GM12878 (cell line): ENCODE results near the gene TAPBPL. TPM values are rescaled to one million over a fixed set of nuclear protein-coding genes. Genes with fewer than 3 reads are reported as not detected.

Experiments
- BMI1 ChIP-seq: fragments of 450-650 bp; IDR thresholded peaks from 2 replicates; pipeline ENCODE4 v1.6.1; 2016; ENCODE audit warnings: mild to moderate bottlenecking, moderate library complexity, borderline replicate concordance
- CTCF ChIP-seq, 3 experiments: IDR thresholded peaks in 2 of 3; conservative IDR thresholded peaks in 1 of 3; 2 replicates each; pipeline ENCODE4 v1.5.1; 2011; ENCODE audit warnings: low read depth in 3 of 3, low read length in 3 of 3, mild to moderate bottlenecking in 3 of 3, control low read depth in 2 of 3, moderate library complexity in 2 of 3, inconsistent platforms in 1 of 3, mixed read lengths in 1 of 3; ENCODE audit not compliant: control insufficient read depth in 2 of 3, insufficient read depth in 1 of 3; ENCODE audit errors: extremely low read depth in 1 of 3
- EP300 ChIP-seq, 2 experiments: fragments of 150-350 bp in 1 of 2; IDR thresholded peaks; 2 replicates each; pipeline ENCODE4 v1.6.1; 2011 to 2012; ENCODE audit warnings: low read depth in 2 of 2, low read length in 2 of 2, borderline replicate concordance in 1 of 2, improper control_type of control experiment in 1 of 2, inconsistent platforms in 1 of 2; ENCODE audit not compliant: control insufficient read depth in 1 of 2
- GATAD2B ChIP-seq: fragments of 450-650 bp; conservative IDR thresholded peaks from 2 replicates; pipeline ENCODE4 v1.6.1; 2017; ENCODE audit warnings: low read depth, mild to moderate bottlenecking, moderate library complexity
- HCFC1 ChIP-seq: fragments of 150-350 bp; IDR thresholded peaks from 2 replicates; pipeline ENCODE4 v1.6.1; 2014; ENCODE audit warnings: low read length
- IKZF2 ChIP-seq, 2 experiments: fragments of 450-650 bp; IDR thresholded peaks; 2 replicates each; pipeline ENCODE4 v1.6.1; 2017; ENCODE audit warnings: mild to moderate bottlenecking in 2 of 2, moderate library complexity in 2 of 2
- IRF4 ChIP-seq: IDR thresholded peaks from 2 replicates; pipeline ENCODE4 v1.6.1; 2011; ENCODE audit warnings: low read depth, low read length
- MTA3 ChIP-seq: IDR thresholded peaks from 2 replicates; pipeline ENCODE4 v1.6.1; 2012; ENCODE audit warnings: low read length, inconsistent platforms, borderline replicate concordance
- PML ChIP-seq: IDR thresholded peaks from 2 replicates; pipeline ENCODE4 v1.6.1; 2012; ENCODE audit warnings: low read length, inconsistent platforms
- RAD21 ChIP-seq: IDR thresholded peaks from 2 replicates; pipeline ENCODE4 v1.6.1; 2011; ENCODE audit warnings: mild to moderate bottlenecking, low read depth, low read length, moderate library complexity; ENCODE audit not compliant: insufficient read depth
- SIX5 ChIP-seq: IDR thresholded peaks from 2 replicates; pipeline ENCODE4 v1.6.1; 2011; ENCODE audit warnings: mild to moderate bottlenecking, low read depth, low read length, moderate library complexity; ENCODE audit not compliant: severe bottlenecking
- SMAD1 ChIP-seq: fragments of 450-650 bp; IDR thresholded peaks from 2 replicates; pipeline ENCODE4 v1.6.1; 2018; ENCODE audit warnings: mild to moderate bottlenecking, low read depth; ENCODE audit not compliant: partially characterized antibody
- SMARCA5 ChIP-seq: fragments of 450-650 bp; IDR thresholded peaks from 2 replicates; pipeline ENCODE4 v1.6.1; 2017; ENCODE audit warnings: mild to moderate bottlenecking
- SPI1 ChIP-seq: IDR thresholded peaks from 2 replicates; pipeline ENCODE4 v1.6.1; 2011; ENCODE audit warnings: low read depth, mild to moderate bottlenecking, low read length, moderate library complexity, borderline replicate concordance; ENCODE audit not compliant: insufficient read depth
- STAT3 ChIP-seq: IDR thresholded peaks from 2 replicates; pipeline ENCODE4 v1.6.1; 2011; ENCODE audit warnings: low read depth, low read length, improper control_type of control experiment
- TCF12 ChIP-seq: IDR thresholded peaks from 2 replicates; pipeline ENCODE4 v1.6.1; 2011; ENCODE audit warnings: low read depth, mild to moderate bottlenecking, low read length
- ZBED1 ChIP-seq: IDR thresholded peaks from 2 replicates; pipeline ENCODE4 v1.6.1; 2016; ENCODE audit warnings: borderline replicate concordance
- ZBTB33 ChIP-seq: fragments of 450-650 bp; IDR thresholded peaks from 2 replicates; pipeline ENCODE4 v1.6.1; 2017; ENCODE audit warnings: mild to moderate bottlenecking
- ZSCAN29 ChIP-seq: fragments of 450-650 bp; IDR thresholded peaks from 2 replicates; pipeline ENCODE4 v1.6.1; 2017; ENCODE audit warnings: mild to moderate bottlenecking, moderate library complexity
- polyA plus RNA-seq, 11 experiments: library from polyadenylated mRNA; depleted of rRNA in 4 of 11; unstranded in 6 of 11; stranded (reverse) in 5 of 11; fragments of >200 nt; fragmentation: Nextera tagmentation in 4 of 11; fragmentation: Illumina TruSeq in 1 of 11; extraction: Ambion mirVana in 4 of 11; extraction: Trizol in 1 of 11; gene quantifications; 1 replicate in 1 of 11; 2 replicates in 10 of 11; pipeline versions ENCODE4 v1.2.1 to v1.2.3, GENCODE V29; 2011 to 2016; ENCODE audit warnings: inconsistent platforms in 2 of 11, missing spikeins in 2 of 11, low read depth in 1 of 11
- total RNA-seq, 4 experiments: library from RNA; depleted of rRNA in 3 of 4; stranded (reverse); fragments of >200 nt in 3 of 4; fragmentation: Illumina TruSeq in 1 of 4; extraction: Trizol in 1 of 4; gene quantifications; 2 replicates each; pipeline versions ENCODE4 v1.2.1 to v1.2.3, GENCODE V29; 2013 to 2021
- TF ChIP-seq, protein P1 (sequence below): fragments of 450-650 bp; IDR thresholded peaks from 2 replicates; pipeline ENCODE4 v1.6.1; 2018; ENCODE audit warnings: mild to moderate bottlenecking, low read depth, moderate library complexity; ENCODE audit not compliant: partially characterized antibody
- TF ChIP-seq, protein P2 (sequence below): fragments of 150-350 bp; IDR thresholded peaks from 2 replicates; pipeline ENCODE4 v1.6.1; 2014; ENCODE audit warnings: mild to moderate bottlenecking, low read depth, low read length
- TF ChIP-seq, protein P3 (sequence below): fragments of 450-650 bp; IDR thresholded peaks from 2 replicates; pipeline ENCODE4 v1.6.1; 2014; ENCODE audit warnings: mild to moderate bottlenecking

Gene TAPBPL
- total and polyA plus RNA-seq, 10 of the 15 experiments (the other 5 are each of a cell fraction or from before 2014, with no cell fraction given), result 12.4 to 45.0 (median 29.9) TPM

- TF ChIP-seq, protein P1, sequence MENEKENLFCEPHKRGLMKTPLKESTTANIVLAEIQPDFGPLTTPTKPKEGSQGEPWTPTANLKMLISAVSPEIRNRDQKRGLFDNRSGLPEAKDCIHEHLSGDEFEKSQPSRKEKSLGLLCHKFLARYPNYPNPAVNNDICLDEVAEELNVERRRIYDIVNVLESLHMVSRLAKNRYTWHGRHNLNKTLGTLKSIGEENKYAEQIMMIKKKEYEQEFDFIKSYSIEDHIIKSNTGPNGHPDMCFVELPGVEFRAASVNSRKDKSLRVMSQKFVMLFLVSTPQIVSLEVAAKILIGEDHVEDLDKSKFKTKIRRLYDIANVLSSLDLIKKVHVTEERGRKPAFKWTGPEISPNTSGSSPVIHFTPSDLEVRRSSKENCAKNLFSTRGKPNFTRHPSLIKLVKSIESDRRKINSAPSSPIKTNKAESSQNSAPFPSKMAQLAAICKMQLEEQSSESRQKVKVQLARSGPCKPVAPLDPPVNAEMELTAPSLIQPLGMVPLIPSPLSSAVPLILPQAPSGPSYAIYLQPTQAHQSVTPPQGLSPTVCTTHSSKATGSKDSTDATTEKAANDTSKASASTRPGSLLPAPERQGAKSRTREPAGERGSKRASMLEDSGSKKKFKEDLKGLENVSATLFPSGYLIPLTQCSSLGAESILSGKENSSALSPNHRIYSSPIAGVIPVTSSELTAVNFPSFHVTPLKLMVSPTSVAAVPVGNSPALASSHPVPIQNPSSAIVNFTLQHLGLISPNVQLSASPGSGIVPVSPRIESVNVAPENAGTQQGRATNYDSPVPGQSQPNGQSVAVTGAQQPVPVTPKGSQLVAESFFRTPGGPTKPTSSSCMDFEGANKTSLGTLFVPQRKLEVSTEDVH, result no peak
- TF ChIP-seq SMARCA5 (no peak), SIX5 (no peak), GATAD2B (no peak), BMI1 (no peak), SMAD1 (no peak), TCF12 (no peak), ZBTB33 (no peak), RAD21 (no peak), IKZF2 (IDR thresholded peaks at IDR 0.05) (peak in 1 of 2 experiments; percentile 11; a peak in 1 of 4 replicates), EP300 (IDR thresholded peaks at IDR 0.05; ENCODE audit: borderline replicate concordance in 1 of 2, control insufficient read depth in 1 of 2, low read depth in 2 of 2, low read length in 2 of 2) (no peak), SPI1 (peak; percentile 74; the same call in 1 of the 2 replicates), HCFC1 (no peak), MTA3 (no peak), ZSCAN29 (no peak), STAT3 (no peak), IRF4 (0 out of 2 replicates have a peak, but pooled peaks have one; percentile 6), CTCF (IDR thresholded peaks at IDR 0.05 in 2 of 3, conservative IDR thresholded peaks at IDR 0.05 in 1 of 3; ENCODE audit: control insufficient read depth in 2 of 3, extremely low read depth in 1 of 3, insufficient read depth in 1 of 3, low read depth in 3 of 3, low read length in 3 of 3) (no peak), ZBED1 (no peak), PML (no peak)
- TF ChIP-seq, protein P2, sequence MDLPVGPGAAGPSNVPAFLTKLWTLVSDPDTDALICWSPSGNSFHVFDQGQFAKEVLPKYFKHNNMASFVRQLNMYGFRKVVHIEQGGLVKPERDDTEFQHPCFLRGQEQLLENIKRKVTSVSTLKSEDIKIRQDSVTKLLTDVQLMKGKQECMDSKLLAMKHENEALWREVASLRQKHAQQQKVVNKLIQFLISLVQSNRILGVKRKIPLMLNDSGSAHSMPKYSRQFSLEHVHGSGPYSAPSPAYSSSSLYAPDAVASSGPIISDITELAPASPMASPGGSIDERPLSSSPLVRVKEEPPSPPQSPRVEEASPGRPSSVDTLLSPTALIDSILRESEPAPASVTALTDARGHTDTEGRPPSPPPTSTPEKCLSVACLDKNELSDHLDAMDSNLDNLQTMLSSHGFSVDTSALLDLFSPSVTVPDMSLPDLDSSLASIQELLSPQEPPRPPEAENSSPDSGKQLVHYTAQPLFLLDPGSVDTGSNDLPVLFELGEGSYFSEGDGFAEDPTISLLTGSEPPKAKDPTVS, result no peak
- TF ChIP-seq, protein P3, sequence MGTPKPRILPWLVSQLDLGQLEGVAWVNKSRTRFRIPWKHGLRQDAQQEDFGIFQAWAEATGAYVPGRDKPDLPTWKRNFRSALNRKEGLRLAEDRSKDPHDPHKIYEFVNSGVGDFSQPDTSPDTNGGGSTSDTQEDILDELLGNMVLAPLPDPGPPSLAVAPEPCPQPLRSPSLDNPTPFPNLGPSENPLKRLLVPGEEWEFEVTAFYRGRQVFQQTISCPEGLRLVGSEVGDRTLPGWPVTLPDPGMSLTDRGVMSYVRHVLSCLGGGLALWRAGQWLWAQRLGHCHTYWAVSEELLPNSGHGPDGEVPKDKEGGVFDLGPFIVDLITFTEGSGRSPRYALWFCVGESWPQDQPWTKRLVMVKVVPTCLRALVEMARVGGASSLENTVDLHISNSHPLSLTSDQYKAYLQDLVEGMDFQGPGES, result no peak
These were observed 35.2 kb upstream of the TAPBPL start (continued) for GRCh38 chr12:6416596-6416995.
